ENCODE results near the gene EXOC6B.
A peak's percentile ranks its signal among the peaks of the same experiment; 100 is the strongest.

The EXOC6B gene

GRCh38 chr2:72154386-72154975 lies 671.4 kb downstream of the EXOC6B start:
- DNase-seq = no peak

- DNase-seq = no peak
Observed at GRCh38 chr2:72153924-72154323, 671.9 kb downstream of the EXOC6B start.

GRCh38 chr2:72153026-72153791 lies 672.6 kb downstream of the EXOC6B start:
- no peak for DNase-seq

GRCh38 chr2:72150861-72151356 lies 674.9 kb downstream of the EXOC6B start:
- DNase-seq = no peak

GRCh38 chr2:72150157-72150860 lies 675.5 kb downstream of the EXOC6B start:
- peak; percentile 61 to 92 (median 82) for DNase-seq

GRCh38 chr2:72149556-72150156 lies 676.2 kb downstream of the EXOC6B start:
- DNase-seq = peak in 2 of 3 experiments; percentile 71 to 74

GRCh38 chr2:72148837-72149555 lies 676.8 kb downstream of the EXOC6B start:
- peak; percentile 2 to 72 (median 71) for DNase-seq

GRCh38 chr2:72148003-72148836 lies 677.6 kb downstream of the EXOC6B start:
- DNase-seq = no peak

- peak in 2 of 3 experiments; percentile 15 to 46 for DNase-seq
Observed at GRCh38 chr2:72147303-72147971, 678.4 kb downstream of the EXOC6B start, which contains the start of gene CYP26B1. TSS of gene CYP26B1 (minus strand) at chr2:72147862. CDS start at chr2:72147834, 28 bp downstream.

- DNase-seq = peak in 1 of 3 experiments; percentile 9
Observed at GRCh38 chr2:72146347-72147302, 679.2 kb downstream of the EXOC6B start.

GRCh38 chr2:72145658-72146329 lies 680.0 kb downstream of the EXOC6B start:
- DNase-seq = no peak

- DNase-seq = peak in 2 of 3 experiments; percentile 54 to 61
Observed at GRCh38 chr2:72145289-72145657, 680.6 kb downstream of the EXOC6B start.

GRCh38 chr2:72144632-72145288 lies 681.1 kb downstream of the EXOC6B start:
- peak in 2 of 3 experiments; percentile 54 to 61 for DNase-seq

- no peak for DNase-seq
Observed at GRCh38 chr2:72144274-72144631, 681.6 kb downstream of the EXOC6B start.

GRCh38 chr2:72143441-72144273 lies 682.2 kb downstream of the EXOC6B start:
- no peak for DNase-seq

GRCh38 chr2:72142570-72143440 lies 683.0 kb downstream of the EXOC6B start:
- DNase-seq = peak in 2 of 3 experiments; percentile 26 to 30

Data from NCI-H1417 (cell line).